ENCODE results near the gene SEC24B.

Gene SEC24B

DNA sequence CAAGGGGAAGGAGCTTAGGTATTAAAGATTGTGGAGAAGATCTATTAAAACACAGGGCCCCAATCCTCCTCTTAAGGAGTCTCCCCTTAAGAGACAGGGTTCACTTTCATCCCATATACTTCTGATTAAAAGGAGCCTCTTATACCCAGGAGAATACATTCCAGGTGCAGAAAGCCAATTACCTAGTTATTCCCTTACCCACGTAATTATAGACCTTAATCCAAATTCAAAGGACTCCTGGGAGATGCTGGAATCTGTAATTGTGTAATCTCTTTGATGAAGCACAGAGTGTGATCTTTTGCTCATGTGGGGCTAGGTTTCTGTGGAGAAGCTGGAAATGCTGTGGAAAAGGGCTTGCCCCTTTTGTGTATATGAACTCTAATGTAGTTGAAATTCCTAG is 1.4 kb upstream of the SEC24B start:
- Histone ChIP-seq H3K4me3 (ENCODE audit: low read length) (no peak overlapping the region), H3K36me3 (ENCODE audit: control insufficient read depth, insufficient read depth, low read length) (no peaks in the 10 kb centered on the region), H3K27ac (ENCODE audit: low read length) (no peak overlapping the region), H3K4me1 (ENCODE audit: control insufficient read depth, insufficient read depth, low read length) (peaks cover 3% of the 10 kb centered on the region; the same call in 1 of the 2 replicates), H3K27me3 (ENCODE audit: control insufficient read depth, insufficient read depth, low read length) (no peaks in the 10 kb centered on the region), H3K9me3 (ENCODE audit: control insufficient read depth, insufficient read depth, low read length) (no peaks in the 10 kb centered on the region)
- no peak for DNase-seq (ENCODE audit: low read depth, low spot score)
- no CpG with 5 or more reads among the region's 1 CpG for WGBS (ENCODE audit: insufficient coverage, insufficient read length)

- H3K9me3 ChIP-seq (ENCODE audit: control insufficient read depth, insufficient read depth, low read length) = no peaks in the 10 kb centered on the region
- peaks cover 3% of the 10 kb centered on the region; the same call in 1 of the 2 replicates for H3K4me1 ChIP-seq (ENCODE audit: control insufficient read depth, insufficient read depth, low read length)
- H3K36me3 ChIP-seq (ENCODE audit: control insufficient read depth, insufficient read depth, low read length) = no peaks in the 10 kb centered on the region
- WGBS (ENCODE audit: insufficient coverage, insufficient read length) = no CpG with 5 or more reads among the region's 3 CpGs
- no peak for DNase-seq (ENCODE audit: low read depth, low spot score)
- H3K4me3 ChIP-seq (ENCODE audit: low read length) = peak overlapping the region; percentile 89; the same call in 1 of the 2 replicates
- H3K27ac ChIP-seq (ENCODE audit: low read length) = no peak overlapping the region
- no peaks in the 10 kb centered on the region for H3K27me3 ChIP-seq (ENCODE audit: control insufficient read depth, insufficient read depth, low read length)
Observed at GRCh38 chr4:109432696-109433095, 919 bp upstream of the SEC24B start.

DNA sequence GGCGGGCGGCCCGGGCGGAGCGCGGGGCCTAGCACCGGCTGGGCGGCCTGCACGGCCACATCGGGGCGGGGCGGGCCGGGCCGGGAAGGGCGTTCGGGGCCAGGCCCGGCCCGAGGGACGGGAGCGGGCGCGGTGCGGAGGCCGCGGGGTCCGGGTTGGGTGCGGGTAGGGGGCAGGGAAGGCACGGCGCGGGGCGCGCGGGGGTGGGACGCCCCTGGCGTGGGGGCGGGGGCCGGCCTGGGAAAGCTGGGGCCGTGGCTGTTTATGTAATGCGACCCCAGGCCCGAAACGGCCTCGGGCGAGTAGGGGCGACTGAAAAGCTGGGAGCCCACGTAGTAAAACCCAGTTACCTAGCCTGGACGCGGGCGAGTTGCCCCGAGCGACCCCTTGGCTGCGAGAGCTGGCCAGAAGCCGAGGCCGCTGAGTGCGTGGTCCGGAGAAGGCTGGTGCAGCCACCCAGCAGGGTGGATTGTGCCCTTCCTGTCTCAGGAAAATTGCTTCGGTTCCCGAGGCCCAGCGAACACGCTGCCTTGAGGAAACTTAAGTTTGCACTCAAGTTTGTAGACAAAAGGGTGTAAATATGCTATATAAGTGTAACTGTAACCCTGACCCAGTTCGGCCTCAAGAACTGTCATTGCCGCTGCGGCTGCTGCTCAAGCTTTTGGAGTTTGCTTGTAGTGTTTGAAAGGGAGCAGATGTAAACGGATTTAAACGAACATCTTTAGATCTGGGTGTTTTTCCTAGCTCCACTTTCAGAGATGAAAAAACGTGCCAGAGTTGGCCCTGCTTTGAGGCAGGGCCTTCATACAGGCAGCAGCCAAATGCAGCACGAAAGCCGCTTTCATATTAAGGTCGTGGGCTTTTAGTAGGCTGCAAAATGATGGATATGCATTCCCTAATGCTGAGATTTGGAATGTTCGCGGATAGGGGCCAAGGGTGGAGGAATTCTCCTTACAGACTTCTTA is 674 bp downstream of the SEC24B start:
- H3K36me3 ChIP-seq (ENCODE audit: control insufficient read depth, insufficient read depth, low read length) = no peaks in the 10 kb centered on the region
- WGBS (ENCODE audit: insufficient coverage, insufficient read length) = no CpG with 5 or more reads among the region's 70 CpGs
- no peaks in the 10 kb centered on the region for H3K27me3 ChIP-seq (ENCODE audit: control insufficient read depth, insufficient read depth, low read length)
- DNase-seq (ENCODE audit: low read depth, low spot score) = no peak
- no peaks in the 10 kb centered on the region for H3K9me3 ChIP-seq (ENCODE audit: control insufficient read depth, insufficient read depth, low read length)
- peaks cover 3% of the 10 kb centered on the region; the same call in 1 of the 2 replicates for H3K4me1 ChIP-seq (ENCODE audit: control insufficient read depth, insufficient read depth, low read length)
- H3K4me3 ChIP-seq (ENCODE audit: low read length) = peak overlapping the region; percentile 89
- no peak overlapping the region for H3K27ac ChIP-seq (ENCODE audit: low read length)

DNA sequence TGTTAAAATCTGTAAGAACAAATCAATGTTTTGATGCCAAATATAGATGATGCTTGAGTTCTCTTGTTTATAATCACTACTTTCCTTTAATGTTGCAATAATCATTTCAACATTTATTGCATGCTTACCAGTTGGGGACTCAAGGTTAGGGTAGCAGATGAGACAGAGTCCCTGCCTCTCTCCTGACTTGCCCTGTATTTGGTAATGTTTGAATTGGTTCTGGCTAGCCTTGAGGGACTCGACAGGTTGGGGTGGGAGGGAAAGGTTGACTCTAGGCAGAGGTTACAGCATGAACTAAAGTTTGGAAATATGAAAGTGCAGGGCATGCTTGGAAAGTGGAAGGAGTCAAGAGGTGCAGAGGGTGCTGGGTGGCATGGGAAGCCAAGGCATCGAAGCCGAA is 2.0 kb downstream of the SEC24B start:
- no peak overlapping the region for H3K27ac ChIP-seq (ENCODE audit: low read length)
- H3K36me3 ChIP-seq (ENCODE audit: control insufficient read depth, insufficient read depth, low read length) = no peaks in the 10 kb centered on the region
- no CpG with 5 or more reads among the region's 3 CpGs for WGBS (ENCODE audit: insufficient coverage, insufficient read length)
- no peak for DNase-seq (ENCODE audit: low read depth, low spot score)
- H3K4me3 ChIP-seq (ENCODE audit: low read length) = no peak overlapping the region
- H3K27me3 ChIP-seq (ENCODE audit: control insufficient read depth, insufficient read depth, low read length) = no peaks in the 10 kb centered on the region
- no peaks in the 10 kb centered on the region for H3K9me3 ChIP-seq (ENCODE audit: control insufficient read depth, insufficient read depth, low read length)
- peaks cover 3% of the 10 kb centered on the region; the same call in 1 of the 2 replicates for H3K4me1 ChIP-seq (ENCODE audit: control insufficient read depth, insufficient read depth, low read length)

DNA sequence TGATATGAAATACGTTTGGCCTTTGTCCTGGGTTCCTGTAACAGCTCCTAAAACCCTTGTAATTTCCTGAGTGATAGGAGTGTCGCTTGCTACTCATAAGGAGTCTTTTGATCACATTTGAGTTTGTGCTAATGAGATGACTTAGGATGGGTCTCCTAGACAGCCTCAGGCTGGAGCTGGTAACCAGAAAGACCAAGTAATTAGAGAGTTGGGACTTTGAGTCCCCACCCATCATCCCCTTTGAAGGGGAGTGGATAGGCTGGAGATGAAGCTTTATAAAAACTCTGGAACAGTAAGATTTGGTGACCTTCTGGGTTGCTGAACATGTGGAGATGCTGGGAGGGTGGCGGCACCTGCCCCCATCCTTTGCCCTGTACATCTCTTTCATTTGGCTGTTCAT is 2.9 kb downstream of the SEC24B start:
- no CpG with 5 or more reads among the region's 3 CpGs for WGBS (ENCODE audit: insufficient coverage, insufficient read length)
- DNase-seq (ENCODE audit: low read depth, low spot score) = no peak
- peaks cover 3% of the 10 kb centered on the region; the same call in 1 of the 2 replicates for H3K4me1 ChIP-seq (ENCODE audit: control insufficient read depth, insufficient read depth, low read length)

DNA sequence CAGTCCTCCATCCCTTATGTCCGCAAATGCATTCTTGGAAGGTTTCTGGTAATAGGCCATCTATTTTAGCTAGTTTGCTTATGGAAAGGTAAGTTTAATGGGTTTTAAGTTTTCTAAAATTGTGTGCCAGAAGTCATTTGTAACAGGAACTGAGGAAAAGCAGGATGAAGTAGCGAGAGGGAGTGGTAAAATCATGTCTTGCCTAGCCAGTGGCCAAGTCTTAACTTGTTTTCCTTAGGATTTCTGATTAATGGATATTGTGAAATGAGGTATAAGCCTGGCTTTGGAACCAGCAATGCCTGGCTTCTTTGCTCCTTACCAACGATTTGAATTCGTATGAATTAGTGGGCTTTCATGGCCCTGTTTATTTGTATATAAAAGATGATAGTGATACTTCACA is 7.3 kb downstream of the SEC24B start:
- no peaks in the 10 kb centered on the region; the same call in 1 of the 2 replicates for H3K9me3 ChIP-seq (ENCODE audit: control insufficient read depth, insufficient read depth, low read length)
- H3K27ac ChIP-seq (ENCODE audit: low read length) = no peak overlapping the region
- H3K4me3 ChIP-seq (ENCODE audit: low read length) = no peak overlapping the region
- no peak for DNase-seq (ENCODE audit: low read depth, low spot score)
- no peaks in the 10 kb centered on the region for H3K27me3 ChIP-seq (ENCODE audit: control insufficient read depth, insufficient read depth, low read length)
- 0 out of 2 replicates have a peak, but pooled peaks cover under 1% of the 10 kb centered on the region for H3K4me1 ChIP-seq (ENCODE audit: control insufficient read depth, insufficient read depth, low read length)
- WGBS (ENCODE audit: insufficient coverage, insufficient read length) = no CpG with 5 or more reads among the region's 4 CpGs
- H3K36me3 ChIP-seq (ENCODE audit: control insufficient read depth, insufficient read depth, low read length) = no peaks in the 10 kb centered on the region

More for the DNA sequence above, 2.9 kb downstream of the SEC24B start:
- Histone ChIP-seq H3K4me3 (ENCODE audit: low read length) (no peak overlapping the region), H3K27me3 (ENCODE audit: control insufficient read depth, insufficient read depth, low read length) (no peaks in the 10 kb centered on the region), H3K9me3 (ENCODE audit: control insufficient read depth, insufficient read depth, low read length) (no peaks in the 10 kb centered on the region), H3K36me3 (ENCODE audit: control insufficient read depth, insufficient read depth, low read length) (no peaks in the 10 kb centered on the region), H3K27ac (ENCODE audit: low read length) (no peak overlapping the region)

- WGBS (ENCODE audit: insufficient coverage, insufficient read length) = no CpG with 5 or more reads among the region's 2 CpGs
- Histone ChIP-seq H3K4me3 (ENCODE audit: low read length) (no peak overlapping the region), H3K4me1 (ENCODE audit: control insufficient read depth, insufficient read depth, low read length) (no peaks in the 10 kb centered on the region), H3K27ac (ENCODE audit: low read length) (no peak overlapping the region), H3K27me3 (ENCODE audit: control insufficient read depth, insufficient read depth, low read length) (no peaks in the 10 kb centered on the region), H3K36me3 (ENCODE audit: control insufficient read depth, insufficient read depth, low read length) (no peaks in the 10 kb centered on the region), H3K9me3 (ENCODE audit: control insufficient read depth, insufficient read depth, low read length) (peaks cover 2% of the 10 kb centered on the region)
- DNase-seq (ENCODE audit: low read depth, low spot score) = no peak
Observed at GRCh38 chr4:109441862-109442458, 8.3 kb downstream of the SEC24B start.

GRCh38 chr4:109444182-109444844 is 10.7 kb downstream of the SEC24B start:
- WGBS (ENCODE audit: insufficient coverage, insufficient read length) = no CpG with 5 or more reads among the region's 2 CpGs
- Histone ChIP-seq H3K27ac (ENCODE audit: low read length) (no peak overlapping the region), H3K36me3 (ENCODE audit: control insufficient read depth, insufficient read depth, low read length) (no peaks in the 10 kb centered on the region), H3K4me3 (ENCODE audit: low read length) (no peak overlapping the region), H3K9me3 (ENCODE audit: control insufficient read depth, insufficient read depth, low read length) (peaks cover 2% of the 10 kb centered on the region), H3K27me3 (ENCODE audit: control insufficient read depth, insufficient read depth, low read length) (no peaks in the 10 kb centered on the region), H3K4me1 (ENCODE audit: control insufficient read depth, insufficient read depth, low read length) (no peaks in the 10 kb centered on the region)
- DNase-seq (ENCODE audit: low read depth, low spot score) = no peak

GRCh38 chr4:109447278-109447677 is 13.7 kb downstream of the SEC24B start:
- Histone ChIP-seq H3K9me3 (ENCODE audit: control insufficient read depth, insufficient read depth, low read length) (peaks cover 2% of the 10 kb centered on the region), H3K27ac (ENCODE audit: low read length) (no peak overlapping the region), H3K4me1 (ENCODE audit: control insufficient read depth, insufficient read depth, low read length) (no peaks in the 10 kb centered on the region), H3K36me3 (ENCODE audit: control insufficient read depth, insufficient read depth, low read length) (no peaks in the 10 kb centered on the region), H3K27me3 (ENCODE audit: control insufficient read depth, insufficient read depth, low read length) (no peaks in the 10 kb centered on the region), H3K4me3 (ENCODE audit: low read length) (no peak overlapping the region)
- no peak for DNase-seq (ENCODE audit: low read depth, low spot score)

GRCh38 chr4:109451544-109452273 is 18.1 kb downstream of the SEC24B start:
- whole genome bisulfite sequencing (ENCODE audit: insufficient coverage, insufficient read length) = no CpG with 5 or more reads among the region's 3 CpGs
- H3K27ac ChIP-seq (ENCODE audit: low read length) = no peak overlapping the region
- no peaks in the 10 kb centered on the region for H3K36me3 ChIP-seq (ENCODE audit: control insufficient read depth, insufficient read depth, low read length)
- H3K4me3 ChIP-seq (ENCODE audit: low read length) = no peak overlapping the region
- no peak for DNase-seq (ENCODE audit: low read depth, low spot score)
- no peaks in the 10 kb centered on the region for H3K27me3 ChIP-seq (ENCODE audit: control insufficient read depth, insufficient read depth, low read length)
- H3K9me3 ChIP-seq (ENCODE audit: control insufficient read depth, insufficient read depth, low read length) = no peaks in the 10 kb centered on the region
- no peaks in the 10 kb centered on the region for H3K4me1 ChIP-seq (ENCODE audit: control insufficient read depth, insufficient read depth, low read length)
